Large intestine (tissue), 3 donors: ENCODE results near the gene AVPR2. TPM values are rescaled to one million over a fixed set of nuclear protein-coding genes. Genes with fewer than 3 reads are reported as not detected.

Source experiments
- DNase-seq, 2 donors: peaks; one replicate each; pipeline versions ENCODE4 v3.0.0 to v3.0.0-alpha.2; 2013
- H3K27ac ChIP-seq: one replicate; pipeline ENCODE4 v1.5.1; 2013; ENCODE audit warnings: low read length
- H3K27me3 ChIP-seq: 2 replicates; pipeline ENCODE4 v1.6.1; 2013; ENCODE audit warnings: low read length; ENCODE audit not compliant: control insufficient read depth, insufficient read depth
- H3K36me3 ChIP-seq: 2 replicates; pipeline ENCODE4 v1.6.1; 2013; ENCODE audit warnings: low read length; ENCODE audit not compliant: control insufficient read depth, insufficient read depth
- H3K4me1 ChIP-seq: one replicate; pipeline ENCODE4 v1.6.1; 2013; ENCODE audit warnings: low read length; ENCODE audit not compliant: control insufficient read depth, insufficient read depth
- H3K4me3 ChIP-seq: one replicate; pipeline ENCODE4 v1.5.1; 2013; ENCODE audit warnings: low read length
- H3K9me3 ChIP-seq: one replicate; pipeline ENCODE4 v1.6.1; 2013; ENCODE audit warnings: mild to moderate bottlenecking, low read depth, low read length, moderate library complexity; ENCODE audit not compliant: control insufficient read depth
- WGBS: methylation state at CpG from one replicate; pipeline ENCODE4 v1.1.5; 2013; ENCODE audit warnings: low lambda C conversion rate; ENCODE audit not compliant: insufficient coverage; 5-methylcytosine and 5-hydroxymethylcytosine counted together
- polyA plus RNA-seq: library from polyadenylated mRNA; unstranded; fragments of 120-200 nt; gene quantifications from one replicate; pipeline ENCODE4 v1.2.1, GENCODE V29; 2013

Gene AVPR2
- polyA plus RNA-seq, 1 donor = 0.28 TPM

GRCh38 chrX:153926858-153927671 is 22.6 kb downstream of the AVPR2 start:
- peak; percentile 58 to 73 for DNase-seq
- no CpG with 5 or more reads among the region's 31 CpGs for whole genome bisulfite sequencing

GRCh38 chrX:153927672-153927921 is 23.1 kb downstream of the AVPR2 start:
- Histone ChIP-seq H3K4me1 (peaks cover 34% of the 10 kb centered on the region), H3K27me3 (no peaks in the 10 kb centered on the region), H3K9me3 (no peaks in the 10 kb centered on the region), H3K4me3 (peak overlapping the region; percentile 64), H3K27ac (peak overlapping the region; percentile 90), H3K36me3 (peaks cover 27% of the 10 kb centered on the region)
- WGBS = no CpG with 5 or more reads among the region's 8 CpGs
- DNase-seq = no peak

More at GRCh38 chrX:153926858-153927671, 22.6 kb downstream of the AVPR2 start:
- H3K36me3 ChIP-seq = peaks cover 23% of the 10 kb centered on the region
- H3K4me1 ChIP-seq = peaks cover 34% of the 10 kb centered on the region
- H3K4me3 ChIP-seq = peak overlapping the region; percentile 64
- H3K9me3 ChIP-seq = no peaks in the 10 kb centered on the region
- no peaks in the 10 kb centered on the region for H3K27me3 ChIP-seq
- H3K27ac ChIP-seq = peak overlapping the region; percentile 90

GRCh38 chrX:153927922-153928760 is 23.7 kb downstream of the AVPR2 start:
- Histone ChIP-seq H3K36me3 (peaks cover 30% of the 10 kb centered on the region), H3K4me1 (peaks cover 34% of the 10 kb centered on the region), H3K27ac (peak overlapping the region; percentile 90), H3K4me3 (peak overlapping the region; percentile 64), H3K9me3 (no peaks in the 10 kb centered on the region), H3K27me3 (no peaks in the 10 kb centered on the region)
- peak; percentile 98 for DNase-seq
- WGBS = no CpG with 5 or more reads among the region's 76 CpGs

GRCh38 chrX:153928846-153929245 is 24.4 kb downstream of the AVPR2 start:
- DNase-seq = no peak
- Histone ChIP-seq H3K4me3 (no peak overlapping the region), H3K27ac (peak overlapping the region; percentile 81)

GRCh38 chrX:153929576-153929975 is 25.1 kb downstream of the AVPR2 start:
- Histone ChIP-seq H3K9me3 (no peaks in the 10 kb centered on the region), H3K27me3 (no peaks in the 10 kb centered on the region), H3K4me1 (peaks cover 34% of the 10 kb centered on the region), H3K4me3 (no peak overlapping the region), H3K27ac (no peak overlapping the region), H3K36me3 (peaks cover 30% of the 10 kb centered on the region)
- no peak for DNase-seq
- no CpG with 5 or more reads among the region's 10 CpGs for WGBS

More at GRCh38 chrX:153928846-153929245, 24.4 kb downstream of the AVPR2 start:
- no peaks in the 10 kb centered on the region for H3K9me3 ChIP-seq
- H3K36me3 ChIP-seq = peaks cover 30% of the 10 kb centered on the region
- peaks cover 37% of the 10 kb centered on the region for H3K4me1 ChIP-seq
- H3K27me3 ChIP-seq = no peaks in the 10 kb centered on the region
- WGBS = no CpG with 5 or more reads among the region's 9 CpGs

GRCh38 chrX:153930011-153930910 is 25.8 kb downstream of the AVPR2 start:
- no CpG with 5 or more reads among the region's 31 CpGs for WGBS
- Histone ChIP-seq H3K27ac (no peak overlapping the region), H3K36me3 (peaks cover 30% of the 10 kb centered on the region), H3K27me3 (no peaks in the 10 kb centered on the region), H3K4me3 (no peak overlapping the region), H3K9me3 (no peaks in the 10 kb centered on the region), H3K4me1 (peaks cover 30% of the 10 kb centered on the region)
- no peak for DNase-seq

- Histone ChIP-seq H3K9me3 (no peaks in the 10 kb centered on the region), H3K4me3 (no peak overlapping the region), H3K4me1 (peaks cover 29% of the 10 kb centered on the region), H3K27ac (no peak overlapping the region), H3K36me3 (peaks cover 30% of the 10 kb centered on the region), H3K27me3 (no peaks in the 10 kb centered on the region)
- DNase-seq = no peak
- WGBS = no CpG with 5 or more reads among the region's 8 CpGs
Observed at GRCh38 chrX:153931151-153931550, 26.7 kb downstream of the AVPR2 start.

- no peak overlapping the region for H3K27ac ChIP-seq
- WGBS = no CpG with 5 or more reads among the region's 13 CpGs
- no peak overlapping the region for H3K4me3 ChIP-seq
- no peak for DNase-seq
- no peaks in the 10 kb centered on the region for H3K9me3 ChIP-seq
- H3K4me1 ChIP-seq = peaks cover 24% of the 10 kb centered on the region
- peaks cover 30% of the 10 kb centered on the region for H3K36me3 ChIP-seq
- no peaks in the 10 kb centered on the region for H3K27me3 ChIP-seq
Observed at GRCh38 chrX:153931748-153932147, 27.3 kb downstream of the AVPR2 start.

GRCh38 chrX:153932220-153932915 is 27.9 kb downstream of the AVPR2 start:
- Histone ChIP-seq H3K36me3 (peaks cover 30% of the 10 kb centered on the region), H3K27ac (no peak overlapping the region), H3K9me3 (no peaks in the 10 kb centered on the region), H3K27me3 (no peaks in the 10 kb centered on the region), H3K4me3 (no peak overlapping the region), H3K4me1 (peaks cover 19% of the 10 kb centered on the region)
- WGBS = no CpG with 5 or more reads among the region's 13 CpGs
- DNase-seq = no peak
